ENCODE results near the gene SDF4. TPM values are rescaled to one million over a fixed set of nuclear protein-coding genes. Genes with fewer than 3 reads are reported as not detected.

The SDF4 gene
- total and polyA plus RNA-seq, 8 donors: 68.3 to 99.4 (median 74.8) TPM

DNA sequence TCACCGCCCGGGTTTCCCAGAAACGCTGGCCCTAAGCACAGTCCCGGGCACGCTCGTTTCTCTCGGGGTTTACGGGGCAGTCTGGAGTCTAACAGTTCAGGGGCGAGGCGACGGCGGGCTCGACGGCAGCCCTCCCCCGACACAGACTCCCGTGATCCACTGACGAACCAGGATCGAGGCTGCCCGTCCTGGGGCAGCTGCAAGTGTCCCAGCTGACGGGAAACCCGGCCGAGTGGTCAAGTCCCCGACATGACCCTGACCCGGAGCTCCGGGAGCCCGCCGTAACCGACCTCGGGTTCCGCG is 41.4 kb upstream of the SDF4 start:
- no peak for ATAC-seq
- H3K27ac ChIP-seq: peak overlapping the region; percentile 35 to 61 (median 54)
- WGBS, 2 donors: 0 to 1% methylated on average over 31 of the region's 31 CpGs

DNA sequence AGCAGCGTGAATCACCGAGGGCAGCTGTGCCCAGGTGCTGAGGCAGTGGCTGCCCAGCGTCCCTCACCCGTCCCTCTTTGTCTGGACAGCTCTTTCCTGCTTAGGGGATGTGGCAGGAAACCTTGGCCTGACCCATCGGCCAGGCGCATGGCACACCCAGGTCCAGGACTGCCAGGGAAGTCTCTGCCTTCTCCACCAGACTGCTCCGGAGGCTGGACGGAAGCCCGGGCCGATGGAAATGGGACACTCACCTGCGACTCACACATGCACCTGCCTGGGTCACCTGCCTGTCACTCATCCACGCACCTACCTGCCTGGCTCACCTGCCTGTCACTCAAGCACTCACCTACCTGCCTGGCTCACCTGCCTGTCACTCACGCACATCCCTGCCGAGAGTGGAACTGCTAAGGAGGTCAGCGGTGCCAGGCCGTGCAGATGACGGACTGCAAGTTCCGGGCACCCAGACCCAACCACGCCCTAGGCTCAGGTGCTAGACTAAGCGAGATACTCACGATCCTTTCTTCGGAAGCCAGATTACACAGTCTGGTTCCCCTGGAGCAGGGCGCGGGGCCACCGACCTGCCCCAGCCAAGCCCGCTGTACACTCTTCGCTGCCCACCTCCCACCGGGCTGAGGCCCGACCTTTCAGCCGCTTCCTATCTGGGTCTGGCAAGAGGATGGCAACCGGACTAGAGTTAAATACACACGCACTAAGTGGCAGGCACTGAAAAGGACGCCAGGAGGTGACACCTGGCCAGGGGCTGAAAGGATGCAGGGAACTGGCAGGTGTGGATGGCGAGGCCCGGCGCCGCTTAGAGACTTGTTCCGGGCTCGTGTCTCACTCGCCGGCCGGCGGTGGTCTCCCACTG is 40.8 kb upstream of the SDF4 start:
- no peaks in the 10 kb centered on the region for H3K27me3 ChIP-seq
- H3K4me3 ChIP-seq: peak overlapping the region; percentile 95 to 98 (median 96)
- DNase-seq (peak in 4 of 6 donors; percentile 30 to 81 (median 42)), FAIRE-seq (no peak), ATAC-seq (peak in 3 of 4 donors; percentile 5 to 30 (median 5))
- TF ChIP-seq, protein P1, sequence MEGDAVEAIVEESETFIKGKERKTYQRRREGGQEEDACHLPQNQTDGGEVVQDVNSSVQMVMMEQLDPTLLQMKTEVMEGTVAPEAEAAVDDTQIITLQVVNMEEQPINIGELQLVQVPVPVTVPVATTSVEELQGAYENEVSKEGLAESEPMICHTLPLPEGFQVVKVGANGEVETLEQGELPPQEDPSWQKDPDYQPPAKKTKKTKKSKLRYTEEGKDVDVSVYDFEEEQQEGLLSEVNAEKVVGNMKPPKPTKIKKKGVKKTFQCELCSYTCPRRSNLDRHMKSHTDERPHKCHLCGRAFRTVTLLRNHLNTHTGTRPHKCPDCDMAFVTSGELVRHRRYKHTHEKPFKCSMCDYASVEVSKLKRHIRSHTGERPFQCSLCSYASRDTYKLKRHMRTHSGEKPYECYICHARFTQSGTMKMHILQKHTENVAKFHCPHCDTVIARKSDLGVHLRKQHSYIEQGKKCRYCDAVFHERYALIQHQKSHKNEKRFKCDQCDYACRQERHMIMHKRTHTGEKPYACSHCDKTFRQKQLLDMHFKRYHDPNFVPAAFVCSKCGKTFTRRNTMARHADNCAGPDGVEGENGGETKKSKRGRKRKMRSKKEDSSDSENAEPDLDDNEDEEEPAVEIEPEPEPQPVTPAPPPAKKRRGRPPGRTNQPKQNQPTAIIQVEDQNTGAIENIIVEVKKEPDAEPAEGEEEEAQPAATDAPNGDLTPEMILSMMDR (IDR thresholded peaks at IDR 0.05): no peak
- intact Hi-C loops (cut with DNase I): no loop called here
- H3K27ac ChIP-seq: peak overlapping the region in 2 of 4 donors; percentile 35 to 47
- WGBS, 2 donors: 8 to 10% methylated on average over 43 of the region's 43 CpGs
- peaks cover 0 to under 1% (median 0%) of the 10 kb centered on the region in 3 donors for H3K36me3 ChIP-seq
- H3K4me1 ChIP-seq: peaks cover 10 to 21% (median 14%) of the 10 kb centered on the region in 3 donors
- H3K9me3 ChIP-seq: no peaks in the 10 kb centered on the region

More for the DNA sequence above, 41.4 kb upstream of the SDF4 start:
- DNase-seq (peak in 3 of 6 donors; percentile 14 to 80 (median 63)), FAIRE-seq (no peak)
- intact Hi-C loops (cut with DNase I): no loop called here
- Histone ChIP-seq H3K9me3 (no peaks in the 10 kb centered on the region), H3K27me3 (no peaks in the 10 kb centered on the region), H3K36me3 (no peaks in the 10 kb centered on the region), H3K4me3 (peak overlapping the region; percentile 95 to 98 (median 96)), H3K4me1 (peaks cover 10 to 21% (median 14%) of the 10 kb centered on the region in 3 donors)
- TF ChIP-seq, protein P1 (IDR thresholded peaks at IDR 0.05): no peak

DNA sequence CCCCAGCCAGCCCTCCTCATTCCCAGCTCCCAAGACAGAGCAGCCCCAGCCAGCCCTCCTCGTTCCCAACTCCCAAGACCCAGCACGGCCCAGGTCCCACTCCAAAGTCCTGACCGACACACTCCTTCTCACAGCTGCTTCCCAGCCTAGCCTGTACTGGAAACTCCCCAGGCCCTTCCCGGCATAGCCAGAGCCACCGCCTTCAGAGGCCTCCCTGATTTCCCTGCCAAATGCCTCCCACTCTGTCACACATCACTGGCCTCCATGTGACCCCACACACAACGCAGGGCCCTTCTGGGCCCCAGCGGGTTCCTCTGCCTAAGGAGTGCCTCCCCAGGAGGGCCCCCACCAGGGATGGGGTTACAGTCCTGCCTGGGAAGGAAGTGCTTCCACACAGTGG is 39.0 kb upstream of the SDF4 start:
- Histone ChIP-seq H3K27ac (no peak overlapping the region), H3K27me3 (no peaks in the 10 kb centered on the region), H3K36me3 (peaks cover 0 to 5% (median 0%) of the 10 kb centered on the region in 3 donors), H3K4me1 (peaks cover 10 to 21% (median 14%) of the 10 kb centered on the region in 3 donors), H3K9me3 (no peaks in the 10 kb centered on the region), H3K4me3 (no peak overlapping the region)
- FAIRE-seq (no peak), DNase-seq (peak in 1 of 6 donors; percentile 57), ATAC-seq (no peak)
- intact Hi-C loops (cut with DNase I): no loop called here
- WGBS, 2 donors: 79 to 80% methylated on average over 7 of the region's 7 CpGs
- TF ChIP-seq, protein P1 (IDR thresholded peaks at IDR 0.05): no peak

DNA sequence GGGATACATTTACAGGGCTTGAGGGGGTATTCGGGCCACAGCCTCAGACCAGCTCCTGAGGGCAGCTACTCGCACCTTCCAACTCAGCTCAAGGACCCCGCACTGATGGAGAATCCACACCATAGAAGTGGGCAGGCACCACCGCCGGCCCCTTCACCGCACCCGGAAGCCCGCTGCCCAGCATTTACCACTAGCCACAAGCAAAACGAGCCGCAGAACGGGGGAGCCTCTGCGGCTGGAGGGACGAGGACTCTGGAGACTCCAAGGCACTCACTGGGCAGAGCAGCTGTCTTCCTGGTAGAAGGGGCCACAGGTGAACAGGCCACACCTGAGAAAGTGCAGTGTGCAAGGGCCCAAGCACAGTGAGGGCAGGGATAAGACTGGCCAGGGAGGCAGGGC is 36.5 kb upstream of the SDF4 start:
- H3K9me3 ChIP-seq: no peaks in the 10 kb centered on the region
- intact Hi-C loops (cut with DNase I): no loop called here
- no peak overlapping the region for H3K27ac ChIP-seq
- no peak for ATAC-seq
- 93 to 95% methylated on average over 13 of the region's 13 CpGs for WGBS, 2 donors
- H3K4me1 ChIP-seq: peaks cover 10 to 18% (median 14%) of the 10 kb centered on the region in 3 donors
- H3K36me3 ChIP-seq: peaks cover 0 to 16% (median 0%) of the 10 kb centered on the region in 3 donors
- TF ChIP-seq, protein P1 (IDR thresholded peaks at IDR 0.05): no peak
- no peaks in the 10 kb centered on the region for H3K27me3 ChIP-seq
- no peak overlapping the region for H3K4me3 ChIP-seq
- FAIRE-seq: no peak
- DNase-seq: no peak

Data from pancreas (tissue), 10 donors.